GM23338 (cell line): ENCODE data around the gene UNC80. TPM values are rescaled to one million over a fixed set of nuclear protein-coding genes. Genes with fewer than 3 reads are reported as not detected.

Experiments used
- ATAC-seq: fragments of 200-7000 bp; cut with Tn5 transposase; 3 replicates; pipeline ENCODE4 v1.9.1; 2020
- DNase-seq: peaks from one replicate; pipeline ENCODE4 v3.0.0-alpha.2; 2015; ENCODE audit warnings: low spot score
- H2AFZ ChIP-seq: fragments of 200-600 bp; sonication (generic); 2 replicates; pipeline ENCODE4 v1.8.0; 2016; ENCODE audit warnings: antibody characterized with exemption, mild to moderate bottlenecking, moderate library complexity
- H3F3A ChIP-seq: fragments of 200-600 bp; sonication (generic); replicated peaks from 2 replicates; pipeline ENCODE4 v1.8.0; 2017; ENCODE audit warnings: antibody characterized with exemption, mixed run types, low read depth
- H3K27ac ChIP-seq: fragments of 200-600 bp; sonication (generic); 2 replicates; pipeline ENCODE4 v1.6.1; 2016; ENCODE audit warnings: low read depth
- H3K27me3 ChIP-seq: fragments of 200-600 bp; sonication (generic); 2 replicates; pipeline ENCODE4 v1.8.0; 2016; ENCODE audit warnings: mild to moderate bottlenecking, mixed run types, moderate library complexity; ENCODE audit not compliant: insufficient read depth
- H3K36me3 ChIP-seq: fragments of 200-600 bp; sonication (generic); 2 replicates; pipeline ENCODE4 v1.8.0; 2016; ENCODE audit warnings: mild to moderate bottlenecking; ENCODE audit not compliant: insufficient read depth
- H3K4me1 ChIP-seq: fragments of 200-600 bp; sonication (generic); 2 replicates; pipeline ENCODE4 v1.8.0; 2016; ENCODE audit warnings: mild to moderate bottlenecking, moderate library complexity; ENCODE audit not compliant: insufficient read depth
- H3K4me2 ChIP-seq: fragments of 200-600 bp; sonication (generic); 2 replicates; pipeline ENCODE4 v1.7.1; 2017; ENCODE audit warnings: mixed run types
- H3K4me3 ChIP-seq: fragments of 200-600 bp; sonication (generic); 2 replicates; pipeline ENCODE4 v1.6.1; 2016; ENCODE audit warnings: mixed run types
- H3K79me2 ChIP-seq: fragments of 200-600 bp; sonication (generic); replicated peaks from 2 replicates; pipeline ENCODE4 v1.8.0; 2017; ENCODE audit warnings: mild to moderate bottlenecking; ENCODE audit not compliant: insufficient read depth
- H3K9me2 ChIP-seq: fragments of 200-600 bp; sonication (generic); 2 replicates; pipeline ENCODE4 v1.8.0; 2017; ENCODE audit not compliant: insufficient read depth
- H4K20me1 ChIP-seq: fragments of 200-600 bp; sonication (generic); replicated peaks from 2 replicates; pipeline ENCODE4 v1.8.0; 2017; ENCODE audit warnings: mild to moderate bottlenecking; ENCODE audit not compliant: insufficient read depth
- H3K27ac Mint-ChIP-seq: 2 replicates; pipeline ENCODE4 v1.8.0; 2020; ENCODE audit warnings: inconsistent platforms, mild to moderate bottlenecking, moderate library complexity, mixed read lengths
- H3K27me3 Mint-ChIP-seq: 3 replicates; pipeline ENCODE4 v1.8.0; 2022; ENCODE audit warnings: low read depth, mild to moderate bottlenecking, moderate library complexity, mixed read lengths, inconsistent platforms; ENCODE audit not compliant: insufficient read depth, poor library complexity
- H3K36me3 Mint-ChIP-seq: 3 replicates; pipeline ENCODE4 v1.8.0; 2021; ENCODE audit warnings: low read depth, mild to moderate bottlenecking, inconsistent platforms, moderate library complexity, mixed read lengths
- H3K4me1 Mint-ChIP-seq: 3 replicates; pipeline ENCODE4 v1.8.0; 2020; ENCODE audit warnings: mild to moderate bottlenecking, inconsistent platforms, mixed read lengths
- H3K4me3 Mint-ChIP-seq: 3 replicates; pipeline ENCODE4 v1.8.0; 2021; ENCODE audit warnings: moderate library complexity, mild to moderate bottlenecking, inconsistent platforms, mixed read lengths
- H3K9me3 Mint-ChIP-seq: 3 replicates; pipeline ENCODE4 v1.8.0; 2020; ENCODE audit warnings: moderate library complexity, mild to moderate bottlenecking, inconsistent platforms, mixed read lengths
- CTCF ChIP-seq, 2 experiments: fragments of 200-600 bp in 1 of 2; sonication (generic) in 1 of 2; conservative IDR thresholded peaks; 2 replicates each; pipeline versions ENCODE4 v1.5.1 to v1.6.1; 2016 to 2017; ENCODE audit warnings: antibody characterized with exemption in 2 of 2, low read depth in 2 of 2, mild to moderate bottlenecking in 2 of 2, moderate library complexity in 1 of 2
- EZH2 ChIP-seq: fragments of 200-600 bp; sonication (generic); IDR thresholded peaks from one replicate; pipeline ENCODE4 v1.8.0; 2017; ENCODE audit warnings: antibody characterized with exemption, mild to moderate bottlenecking, low read depth; ENCODE audit not compliant: unreplicated experiment
- EZH2phosphoT487 ChIP-seq: fragments of 200-600 bp; sonication (generic); IDR thresholded peaks from one replicate; pipeline ENCODE4 v1.8.1; 2018; ENCODE audit warnings: antibody characterized with exemption; ENCODE audit not compliant: unreplicated experiment
- JUNB ChIP-seq: IDR thresholded peaks from one replicate; pipeline ENCODE4 v1.6.1; 2016; ENCODE audit warnings: antibody characterized with exemption; ENCODE audit not compliant: unreplicated experiment
- NANOG ChIP-seq: IDR thresholded peaks from 2 replicates; pipeline ENCODE4 v1.6.1; 2016; ENCODE audit warnings: antibody characterized with exemption, borderline replicate concordance
- POLR2AphosphoS5 ChIP-seq: IDR thresholded peaks from 2 replicates; pipeline ENCODE4 v1.6.1; 2016; ENCODE audit warnings: antibody characterized with exemption, low read depth
- REST ChIP-seq: IDR thresholded peaks from one replicate; pipeline ENCODE4 v1.6.1; 2018; ENCODE audit warnings: antibody characterized with exemption; ENCODE audit not compliant: unreplicated experiment
- ZNF114 ChIP-seq: fragments of 250-450 bp; sonication (Bioruptor Pico); IDR thresholded peaks from 2 replicates; pipeline ENCODE4 v1.5.0; 2020; ENCODE audit warnings: mild to moderate bottlenecking, moderate library complexity
- ZNF331 ChIP-seq: fragments of 250-450 bp; sonication (Bioruptor Pico); IDR thresholded peaks from 2 replicates; pipeline ENCODE4 v1.5.0; 2020; ENCODE audit warnings: low read depth, mild to moderate bottlenecking, moderate library complexity
- ZNF462 ChIP-seq: fragments of 250-450 bp; sonication (Bioruptor Pico); IDR thresholded peaks from 2 replicates; pipeline ENCODE4 v1.5.0; 2020; ENCODE audit warnings: mild to moderate bottlenecking, moderate library complexity
- polyA plus RNA-seq: library from polyadenylated mRNA; unstranded; fragments of >200 nt; fragmentation: Nextera tagmentation; extraction: Ambion mirVana; gene quantifications from 2 replicates; pipeline ENCODE4 v1.2.1, GENCODE V29; 2016
- total RNA-seq: library from RNA; depleted of rRNA; stranded (reverse); fragments of >200 nt; shearing (Covaris generic); gene quantifications from 2 replicates; pipeline ENCODE4 v1.2.3, GENCODE V29; 2014

Gene UNC80
- total and polyA plus RNA-seq, 2 experiments from 2014 or later = 0.11 to 1.5 TPM

GRCh38 chr2:210035679-210036078 lies 264.0 kb downstream of the UNC80 start:
- Mint-ChIP-seq H3K9me3 (no peaks in the 10 kb centered on the region), H3K36me3 (no peaks in the 10 kb centered on the region), H3K4me1 (no peaks in the 10 kb centered on the region), H3K27ac (no peak overlapping the region), H3K27me3 (no peaks in the 10 kb centered on the region), H3K4me3 (no peak overlapping the region)
- no peak overlapping the region for H2AFZ ChIP-seq
- no peak overlapping the region for H3K4me3 ChIP-seq
- TF ChIP-seq CTCF (conservative IDR thresholded peaks at IDR 0.05; ENCODE audit: low read depth in 2 of 2) = no peak
- TF ChIP-seq EZH2phosphoT487 = no peak
- TF ChIP-seq EZH2 = no peak
- no peak for TF ChIP-seq JUNB
- no peak for TF ChIP-seq REST
- TF ChIP-seq NANOG = no peak
- no peak for TF ChIP-seq POLR2AphosphoS5
- TF ChIP-seq ZNF331 = no peak
- no peak for TF ChIP-seq ZNF114 (CRISPR knock-in tag)
- no peak for TF ChIP-seq ZNF462 (CRISPR knock-in tag)
- no peak overlapping the region for H3K27ac ChIP-seq
- no peaks in the 10 kb centered on the region for H3K79me2 ChIP-seq
- no peaks in the 10 kb centered on the region; the same call in 1 of the 2 replicates for H4K20me1 ChIP-seq
- H3F3A ChIP-seq = no peaks in the 10 kb centered on the region
- ATAC-seq (no peak), DNase-seq (no peak)
- no peaks in the 10 kb centered on the region for H3K27me3 ChIP-seq
- no peaks in the 10 kb centered on the region for H3K9me2 ChIP-seq
- H3K36me3 ChIP-seq = no peaks in the 10 kb centered on the region
- H3K4me2 ChIP-seq = no peak overlapping the region
- H3K4me1 ChIP-seq = no peaks in the 10 kb centered on the region
